ENCODE measurements around the gene CD320.
"Not testable (repeated sequence)": the region's sequence is repeated elsewhere in the genome, so short reads cannot be mapped to it uniquely, and the experiment has no call there.

CD320 gene

GRCh38 chr19:8320564-8321066 is 12.5 kb upstream of the CD320 start:
- peak overlapping the region; percentile 90 for H3K9ac ChIP-seq (ENCODE audit: low read length)
- no peaks in the 10 kb centered on the region for H3K9me3 ChIP-seq (ENCODE audit: control insufficient read depth, insufficient read depth, low read depth, low read length)
- H3K4me1 ChIP-seq (ENCODE audit: control insufficient read depth, insufficient read depth, low read length) = peaks cover 17% of the 10 kb centered on the region
- no peaks in the 10 kb centered on the region for H3K27me3 ChIP-seq (ENCODE audit: control insufficient read depth, insufficient read depth, low read length)
- H3K27ac ChIP-seq (ENCODE audit: low read depth, low read length) = peak overlapping the region; percentile 94
- H3K4me3 ChIP-seq (ENCODE audit: low read depth, low read length) = peak overlapping the region; percentile 84
- peaks cover 34% of the 10 kb centered on the region for H3K36me3 ChIP-seq (ENCODE audit: control insufficient read depth, insufficient read depth, low read length)

- Histone ChIP-seq H3K36me3 (ENCODE audit: control insufficient read depth, insufficient read depth, low read length) (peaks cover 41% of the 10 kb centered on the region), H3K27me3 (ENCODE audit: control insufficient read depth, insufficient read depth, low read length) (no peaks in the 10 kb centered on the region), H3K9ac (ENCODE audit: low read length) (peak overlapping the region; percentile 90), H3K27ac (ENCODE audit: low read depth, low read length) (peak overlapping the region; percentile 94), H3K4me3 (ENCODE audit: low read depth, low read length) (peak overlapping the region; percentile 84), H3K4me1 (ENCODE audit: control insufficient read depth, insufficient read depth, low read length) (peaks cover 17% of the 10 kb centered on the region), H3K9me3 (ENCODE audit: control insufficient read depth, insufficient read depth, low read depth, low read length) (no peaks in the 10 kb centered on the region)
Measured at GRCh38 chr19:8319807-8320520, 11.8 kb upstream of the CD320 start.

- H3K4me3 ChIP-seq (ENCODE audit: low read depth, low read length); H3K9ac ChIP-seq (ENCODE audit: low read length); H3K27me3 ChIP-seq (ENCODE audit: control insufficient read depth, insufficient read depth, low read length); H3K27ac ChIP-seq (ENCODE audit: low read depth, low read length); H3K9me3 ChIP-seq (ENCODE audit: control insufficient read depth, insufficient read depth, low read depth, low read length): not testable (repeated sequence)
- H3K36me3 ChIP-seq (ENCODE audit: control insufficient read depth, insufficient read depth, low read length) = peaks cover 48% of the 10 kb centered on the region
- H3K4me1 ChIP-seq (ENCODE audit: control insufficient read depth, insufficient read depth, low read length) = peaks cover 17% of the 10 kb centered on the region
Measured at GRCh38 chr19:8318835-8319234, 10.7 kb upstream of the CD320 start.

- H3K4me3 ChIP-seq (ENCODE audit: low read depth, low read length) = no peak overlapping the region
- H3K9ac ChIP-seq (ENCODE audit: low read length) = peak overlapping the region; percentile 48
- 0 out of 2 replicates have a peak overlapping the region, but pooled peaks have one; percentile 43 for H3K27ac ChIP-seq (ENCODE audit: low read depth, low read length)
- peaks cover 11% of the 10 kb centered on the region for H3K4me1 ChIP-seq (ENCODE audit: control insufficient read depth, insufficient read depth, low read length)
- H3K9me3 ChIP-seq (ENCODE audit: control insufficient read depth, insufficient read depth, low read depth, low read length) = no peaks in the 10 kb centered on the region
- no peaks in the 10 kb centered on the region for H3K27me3 ChIP-seq (ENCODE audit: control insufficient read depth, insufficient read depth, low read length)
- peaks cover 46% of the 10 kb centered on the region for H3K36me3 ChIP-seq (ENCODE audit: control insufficient read depth, insufficient read depth, low read length)
Measured at GRCh38 chr19:8316351-8317125, 8.4 kb upstream of the CD320 start.

- H3K27ac ChIP-seq (ENCODE audit: low read depth, low read length); H3K27me3 ChIP-seq (ENCODE audit: control insufficient read depth, insufficient read depth, low read length); H3K9me3 ChIP-seq (ENCODE audit: control insufficient read depth, insufficient read depth, low read depth, low read length); H3K4me1 ChIP-seq (ENCODE audit: control insufficient read depth, insufficient read depth, low read length); H3K4me3 ChIP-seq (ENCODE audit: low read depth, low read length); H3K9ac ChIP-seq (ENCODE audit: low read length): not testable (repeated sequence)
- peaks cover 58% of the 10 kb centered on the region for H3K36me3 ChIP-seq (ENCODE audit: control insufficient read depth, insufficient read depth, low read length)
Measured at GRCh38 chr19:8314981-8315640, 7.0 kb upstream of the CD320 start.

- Histone ChIP-seq H3K4me3 (ENCODE audit: low read depth, low read length) (no peak overlapping the region), H3K4me1 (ENCODE audit: control insufficient read depth, insufficient read depth, low read length) (peaks cover 20% of the 10 kb centered on the region; the same call in 1 of the 2 replicates), H3K27me3 (ENCODE audit: control insufficient read depth, insufficient read depth, low read length) (no peaks in the 10 kb centered on the region), H3K9ac (ENCODE audit: low read length) (no peak overlapping the region), H3K27ac (ENCODE audit: low read depth, low read length) (no peak overlapping the region), H3K9me3 (ENCODE audit: control insufficient read depth, insufficient read depth, low read depth, low read length) (no peaks in the 10 kb centered on the region), H3K36me3 (ENCODE audit: control insufficient read depth, insufficient read depth, low read length) (peaks cover 66% of the 10 kb centered on the region)
Measured at GRCh38 chr19:8311461-8312260, 3.5 kb upstream of the CD320 start.

GRCh38 chr19:8310342-8311055 is 2.3 kb upstream of the CD320 start:
- H3K4me1 ChIP-seq (ENCODE audit: control insufficient read depth, insufficient read depth, low read length) = peaks cover 18% of the 10 kb centered on the region; the same call in 1 of the 2 replicates
- H3K27ac ChIP-seq (ENCODE audit: low read depth, low read length) = no peak overlapping the region
- H3K9ac ChIP-seq (ENCODE audit: low read length) = no peak overlapping the region
- H3K4me3 ChIP-seq (ENCODE audit: low read depth, low read length) = no peak overlapping the region
- H3K9me3 ChIP-seq (ENCODE audit: control insufficient read depth, insufficient read depth, low read depth, low read length) = no peaks in the 10 kb centered on the region
- H3K36me3 ChIP-seq (ENCODE audit: control insufficient read depth, insufficient read depth, low read length) = peaks cover 55% of the 10 kb centered on the region
- no peaks in the 10 kb centered on the region for H3K27me3 ChIP-seq (ENCODE audit: control insufficient read depth, insufficient read depth, low read length)

GRCh38 chr19:8308891-8309291 is 733 bp upstream of the CD320 start:
- Histone ChIP-seq H3K9ac (ENCODE audit: low read length) (no peak overlapping the region), H3K36me3 (ENCODE audit: control insufficient read depth, insufficient read depth, low read length) (peaks cover 40% of the 10 kb centered on the region), H3K4me1 (ENCODE audit: control insufficient read depth, insufficient read depth, low read length) (peaks cover 25% of the 10 kb centered on the region; the same call in 1 of the 2 replicates), H3K9me3 (ENCODE audit: control insufficient read depth, insufficient read depth, low read depth, low read length) (no peaks in the 10 kb centered on the region), H3K27ac (ENCODE audit: low read depth, low read length) (no peak overlapping the region; the same call in 1 of the 2 replicates), H3K27me3 (ENCODE audit: control insufficient read depth, insufficient read depth, low read length) (no peaks in the 10 kb centered on the region), H3K4me3 (ENCODE audit: low read depth, low read length) (peak overlapping the region; percentile 75)

- H3K27ac ChIP-seq (ENCODE audit: low read depth, low read length) = no peak overlapping the region; the same call in 1 of the 2 replicates
- H3K4me1 ChIP-seq (ENCODE audit: control insufficient read depth, insufficient read depth, low read length) = peaks cover 25% of the 10 kb centered on the region; the same call in 1 of the 2 replicates
- H3K4me3 ChIP-seq (ENCODE audit: low read depth, low read length) = peak overlapping the region; percentile 75
- H3K9me3 ChIP-seq (ENCODE audit: control insufficient read depth, insufficient read depth, low read depth, low read length) = no peaks in the 10 kb centered on the region
- no peaks in the 10 kb centered on the region for H3K27me3 ChIP-seq (ENCODE audit: control insufficient read depth, insufficient read depth, low read length)
- H3K36me3 ChIP-seq (ENCODE audit: control insufficient read depth, insufficient read depth, low read length) = peaks cover 34% of the 10 kb centered on the region
- peak overlapping the region; percentile 85 for H3K9ac ChIP-seq (ENCODE audit: low read length)
Measured at GRCh38 chr19:8307400-8307964, 676 bp downstream of the CD320 start.

Measured in HUES6 (cell line).